PFSK-1 (cell line): ENCODE data around the gene GATC.

Source experiments
- POLR2AphosphoS5 ChIP-seq: IDR thresholded peaks from 2 replicates; pipeline ENCODE4 v1.6.1; 2012; ENCODE audit warnings: low read depth, mild to moderate bottlenecking, control low read depth, low read length, moderate library complexity
- SIN3A ChIP-seq: IDR thresholded peaks from 2 replicates; pipeline ENCODE4 v1.6.1; 2012; ENCODE audit warnings: mild to moderate bottlenecking, low read length, moderate library complexity, borderline replicate concordance; ENCODE audit not compliant: insufficient read depth
- TAF1 ChIP-seq: IDR thresholded peaks from 2 replicates; pipeline ENCODE4 v1.6.1; 2012; ENCODE audit warnings: low read length, control low read depth, borderline replicate concordance; ENCODE audit not compliant: insufficient read depth
- TF ChIP-seq, protein P1 (sequence below), 2 experiments: IDR thresholded peaks; 2 replicates each; pipeline versions ENCODE4 v1.6.1 to v1.8.0; 2011 to 2012; ENCODE audit warnings: low read depth in 2 of 2, low read length in 2 of 2, control low read depth in 1 of 2, inconsistent platforms in 1 of 2, mild to moderate bottlenecking in 1 of 2, moderate library complexity in 1 of 2; ENCODE audit not compliant: insufficient read depth in 1 of 2

GRCh38 chr12:120488057-120488640, 41.9 kb downstream of the GATC start:
- TF ChIP-seq POLR2AphosphoS5 (no peak), TAF1 (no peak), SIN3A (no peak)
- TF ChIP-seq, protein P1, sequence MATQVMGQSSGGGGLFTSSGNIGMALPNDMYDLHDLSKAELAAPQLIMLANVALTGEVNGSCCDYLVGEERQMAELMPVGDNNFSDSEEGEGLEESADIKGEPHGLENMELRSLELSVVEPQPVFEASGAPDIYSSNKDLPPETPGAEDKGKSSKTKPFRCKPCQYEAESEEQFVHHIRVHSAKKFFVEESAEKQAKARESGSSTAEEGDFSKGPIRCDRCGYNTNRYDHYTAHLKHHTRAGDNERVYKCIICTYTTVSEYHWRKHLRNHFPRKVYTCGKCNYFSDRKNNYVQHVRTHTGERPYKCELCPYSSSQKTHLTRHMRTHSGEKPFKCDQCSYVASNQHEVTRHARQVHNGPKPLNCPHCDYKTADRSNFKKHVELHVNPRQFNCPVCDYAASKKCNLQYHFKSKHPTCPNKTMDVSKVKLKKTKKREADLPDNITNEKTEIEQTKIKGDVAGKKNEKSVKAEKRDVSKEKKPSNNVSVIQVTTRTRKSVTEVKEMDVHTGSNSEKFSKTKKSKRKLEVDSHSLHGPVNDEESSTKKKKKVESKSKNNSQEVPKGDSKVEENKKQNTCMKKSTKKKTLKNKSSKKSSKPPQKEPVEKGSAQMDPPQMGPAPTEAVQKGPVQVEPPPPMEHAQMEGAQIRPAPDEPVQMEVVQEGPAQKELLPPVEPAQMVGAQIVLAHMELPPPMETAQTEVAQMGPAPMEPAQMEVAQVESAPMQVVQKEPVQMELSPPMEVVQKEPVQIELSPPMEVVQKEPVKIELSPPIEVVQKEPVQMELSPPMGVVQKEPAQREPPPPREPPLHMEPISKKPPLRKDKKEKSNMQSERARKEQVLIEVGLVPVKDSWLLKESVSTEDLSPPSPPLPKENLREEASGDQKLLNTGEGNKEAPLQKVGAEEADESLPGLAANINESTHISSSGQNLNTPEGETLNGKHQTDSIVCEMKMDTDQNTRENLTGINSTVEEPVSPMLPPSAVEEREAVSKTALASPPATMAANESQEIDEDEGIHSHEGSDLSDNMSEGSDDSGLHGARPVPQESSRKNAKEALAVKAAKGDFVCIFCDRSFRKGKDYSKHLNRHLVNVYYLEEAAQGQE (IDR thresholded peaks at IDR 0.05; ENCODE audit: insufficient read depth in 1 of 2, low read depth in 2 of 2, low read length in 2 of 2): no peak
